ENCODE measurements around the gene NPEPL1.

NPEPL1 gene

GRCh38 chr20:58677079-58677604, 15.5 kb upstream of the NPEPL1 start:
- in situ Hi-C loops (cut with HindIII; ENCODE audit: low sequenced_read_pairs), result no loop called here

GRCh38 chr20:58677808-58678207, 14.8 kb upstream of the NPEPL1 start:
- in situ Hi-C loops (cut with HindIII; ENCODE audit: low sequenced_read_pairs), result no loop called here

- in situ Hi-C loops (cut with HindIII; ENCODE audit: low sequenced_read_pairs), result no loop called here
Observed at GRCh38 chr20:58678806-58679205, 13.8 kb upstream of the NPEPL1 start.

GRCh38 chr20:58682656-58683531, 9.7 kb upstream of the NPEPL1 start:
- in situ Hi-C loops (cut with HindIII; ENCODE audit: low sequenced_read_pairs), result no loop called here

- in situ Hi-C loops (cut with HindIII; ENCODE audit: low sequenced_read_pairs), result no loop called here
Observed at GRCh38 chr20:58684291-58684690, 8.3 kb upstream of the NPEPL1 start.

- in situ Hi-C loops (cut with HindIII; ENCODE audit: low sequenced_read_pairs), result no loop called here
Observed at GRCh38 chr20:58685988-58686387, 6.6 kb upstream of the NPEPL1 start.

GRCh38 chr20:58688414-58688813, 4.2 kb upstream of the NPEPL1 start:
- in situ Hi-C loops (cut with HindIII; ENCODE audit: low sequenced_read_pairs), result no loop called here

GRCh38 chr20:58688840-58689239, 3.8 kb upstream of the NPEPL1 start:
- in situ Hi-C loops (cut with HindIII; ENCODE audit: low sequenced_read_pairs), result no loop called here

GRCh38 chr20:58690396-58691135, 2.0 kb upstream of the NPEPL1 start:
- in situ Hi-C loops (cut with HindIII; ENCODE audit: low sequenced_read_pairs), result no loop called here

- in situ Hi-C loops (cut with HindIII; ENCODE audit: low sequenced_read_pairs), result no loop called here
Observed at GRCh38 chr20:58691773-58692578, 624 bp upstream of the NPEPL1 start.

- in situ Hi-C loops (cut with HindIII; ENCODE audit: low sequenced_read_pairs), result no loop called here
Observed at GRCh38 chr20:58693226-58694006, 816 bp downstream of the NPEPL1 start.

GRCh38 chr20:58694241-58695083, 1.9 kb downstream of the NPEPL1 start:
- in situ Hi-C loops (cut with HindIII; ENCODE audit: low sequenced_read_pairs), result no loop called here

GRCh38 chr20:58695084-58695722, 2.6 kb downstream of the NPEPL1 start:
- in situ Hi-C loops (cut with HindIII; ENCODE audit: low sequenced_read_pairs), result no loop called here

- in situ Hi-C loops (cut with HindIII; ENCODE audit: low sequenced_read_pairs), result no loop called here
Observed at GRCh38 chr20:58695895-58696375, 3.3 kb downstream of the NPEPL1 start.

- in situ Hi-C loops (cut with HindIII; ENCODE audit: low sequenced_read_pairs), result no loop called here
Observed at GRCh38 chr20:58696411-58696961, 3.9 kb downstream of the NPEPL1 start.

- in situ Hi-C loops (cut with HindIII; ENCODE audit: low sequenced_read_pairs), result no loop called here
Observed at GRCh38 chr20:58697201-58697866, 4.7 kb downstream of the NPEPL1 start.

- in situ Hi-C loops (cut with HindIII; ENCODE audit: low sequenced_read_pairs), result no loop called here
Observed at GRCh38 chr20:58697867-58698703, 5.5 kb downstream of the NPEPL1 start.

Data from endothelial cell of hepatic sinusoid (primary cell).